ENCODE measurements around the gene SLC39A5.

The SLC39A5 gene

DNA sequence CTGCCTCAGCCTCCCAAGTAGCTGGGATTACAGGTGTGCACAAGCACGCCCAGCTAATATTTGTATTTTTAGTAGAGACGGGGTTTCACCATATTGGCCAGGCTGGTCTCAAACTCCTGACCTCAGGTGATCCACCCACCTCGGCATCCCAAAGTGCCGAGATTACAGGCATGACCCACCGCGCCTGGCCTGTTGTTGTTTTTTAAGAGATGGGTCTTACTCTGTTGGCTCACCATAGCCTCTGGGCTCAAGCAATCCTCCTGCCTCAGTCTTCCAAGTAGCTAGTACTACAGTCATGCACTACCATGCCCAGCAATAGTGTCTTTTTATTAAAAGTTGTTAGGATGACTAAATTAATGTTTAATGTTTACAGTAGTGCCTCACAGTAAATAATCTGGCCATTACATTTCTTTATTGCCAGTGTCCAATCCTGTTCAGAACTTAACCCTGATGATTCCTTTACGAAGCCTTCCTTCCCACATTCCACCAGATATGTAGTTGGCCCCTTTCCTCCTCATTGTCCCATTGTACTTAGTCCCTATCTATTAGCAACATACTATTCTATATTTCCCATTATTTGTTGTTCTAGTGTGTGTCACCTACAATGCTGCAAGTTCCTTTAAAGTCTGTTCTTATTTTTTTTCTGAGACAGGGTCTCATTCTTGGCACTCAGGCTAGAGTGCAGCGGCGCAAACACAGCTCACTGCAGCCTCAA lies 31.8 kb upstream of the SLC39A5 start:
- no peaks in the 10 kb centered on the region for H3K27me3 ChIP-seq (ENCODE audit: control insufficient read depth, insufficient read depth, low read length)
- no peak overlapping the region for H3K9ac ChIP-seq (ENCODE audit: low read depth, low read length)
- H3K4me1 ChIP-seq (ENCODE audit: control insufficient read depth, insufficient read depth, low read length): peaks cover 7% of the 10 kb centered on the region; the same call in 1 of the 2 replicates
- no peaks in the 10 kb centered on the region for H3K9me3 ChIP-seq (ENCODE audit: control insufficient read depth, insufficient read depth, low read length)
- H3K36me3 ChIP-seq (ENCODE audit: control insufficient read depth, insufficient read depth, low read length): no peaks in the 10 kb centered on the region
- H3K27ac ChIP-seq (ENCODE audit: low read depth, low read length): no peak overlapping the region
- no peak overlapping the region for H3K4me3 ChIP-seq (ENCODE audit: low read depth, low read length)

DNA sequence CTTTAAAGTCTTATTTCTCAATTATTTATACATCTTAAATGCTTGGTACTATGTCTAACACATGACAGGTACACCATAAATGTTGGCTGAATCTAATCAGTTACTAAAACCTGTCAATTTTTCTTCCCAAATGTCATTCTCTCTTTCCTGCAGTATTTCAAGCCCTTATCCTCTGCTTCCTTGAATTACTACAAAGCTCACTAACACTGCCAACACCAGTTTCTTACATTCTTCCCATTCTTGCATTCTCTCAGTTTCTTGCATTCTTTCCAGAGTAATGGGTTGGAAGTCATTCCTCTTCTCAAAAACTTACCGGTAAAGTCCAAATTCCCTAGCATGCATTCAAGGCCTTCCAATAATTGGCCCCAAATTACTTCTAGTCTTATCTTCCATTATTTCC lies 31.0 kb upstream of the SLC39A5 start:
- no peak overlapping the region for H3K9ac ChIP-seq (ENCODE audit: low read depth, low read length)
- no peaks in the 10 kb centered on the region for H3K9me3 ChIP-seq (ENCODE audit: control insufficient read depth, insufficient read depth, low read length)
- peaks cover 7% of the 10 kb centered on the region; the same call in 1 of the 2 replicates for H3K4me1 ChIP-seq (ENCODE audit: control insufficient read depth, insufficient read depth, low read length)
- H3K27ac ChIP-seq (ENCODE audit: low read depth, low read length): no peak overlapping the region
- H3K4me3 ChIP-seq (ENCODE audit: low read depth, low read length): no peak overlapping the region
- H3K27me3 ChIP-seq (ENCODE audit: control insufficient read depth, insufficient read depth, low read length): no peaks in the 10 kb centered on the region
- H3K36me3 ChIP-seq (ENCODE audit: control insufficient read depth, insufficient read depth, low read length): no peaks in the 10 kb centered on the region

DNA sequence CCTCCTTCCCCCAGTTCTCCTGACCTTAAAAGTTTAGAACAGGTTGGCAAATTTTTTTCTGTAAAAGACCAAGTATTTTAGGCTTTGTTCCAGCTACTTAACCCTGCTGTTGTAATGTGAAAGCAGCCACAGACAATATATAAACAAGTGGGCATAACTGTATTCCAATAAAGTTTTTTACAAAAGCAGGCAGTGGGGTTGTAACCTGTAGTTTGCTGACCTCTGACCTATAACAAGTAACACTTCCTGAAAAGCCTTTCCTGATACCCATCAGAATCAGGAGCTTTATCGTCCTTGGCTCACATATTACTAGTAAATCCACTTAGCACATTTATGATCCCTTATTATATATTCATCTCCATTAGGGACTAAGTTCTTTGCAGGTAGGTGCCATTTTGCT lies 27.5 kb upstream of the SLC39A5 start:
- Histone ChIP-seq H3K4me1 (ENCODE audit: control insufficient read depth, insufficient read depth, low read length) (peaks cover 7% of the 10 kb centered on the region; the same call in 1 of the 2 replicates), H3K4me3 (ENCODE audit: low read depth, low read length) (no peak overlapping the region), H3K9me3 (ENCODE audit: control insufficient read depth, insufficient read depth, low read length) (no peaks in the 10 kb centered on the region), H3K36me3 (ENCODE audit: control insufficient read depth, insufficient read depth, low read length) (peaks cover 32% of the 10 kb centered on the region), H3K27me3 (ENCODE audit: control insufficient read depth, insufficient read depth, low read length) (no peaks in the 10 kb centered on the region), H3K9ac (ENCODE audit: low read depth, low read length) (no peak overlapping the region), H3K27ac (ENCODE audit: low read depth, low read length) (no peak overlapping the region)

DNA sequence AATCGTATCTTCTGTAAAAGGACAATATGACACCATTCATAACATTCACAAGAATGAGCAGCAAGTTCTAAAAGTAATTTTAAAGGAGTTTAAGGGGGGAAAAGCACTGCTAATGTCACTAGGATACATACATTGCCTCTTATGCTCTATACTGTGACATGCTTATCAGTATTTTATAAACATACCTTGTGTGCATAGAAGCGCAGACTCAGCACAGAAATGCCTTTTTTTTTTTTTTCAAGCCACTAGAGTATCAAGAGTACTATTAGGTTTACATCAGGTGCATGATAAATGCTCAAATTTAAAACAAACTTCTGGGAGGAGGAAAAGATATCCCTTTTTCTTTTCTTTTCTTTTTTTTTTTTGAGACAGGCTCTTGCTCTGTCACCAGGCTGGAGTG lies 27.0 kb upstream of the SLC39A5 start:
- Histone ChIP-seq H3K9me3 (ENCODE audit: control insufficient read depth, insufficient read depth, low read length) (no peaks in the 10 kb centered on the region), H3K4me1 (ENCODE audit: control insufficient read depth, insufficient read depth, low read length) (peaks cover 7% of the 10 kb centered on the region; the same call in 1 of the 2 replicates), H3K27me3 (ENCODE audit: control insufficient read depth, insufficient read depth, low read length) (no peaks in the 10 kb centered on the region), H3K36me3 (ENCODE audit: control insufficient read depth, insufficient read depth, low read length) (peaks cover 36% of the 10 kb centered on the region), H3K9ac (ENCODE audit: low read depth, low read length) (no peak overlapping the region), H3K27ac (ENCODE audit: low read depth, low read length) (no peak overlapping the region), H3K4me3 (ENCODE audit: low read depth, low read length) (no peak overlapping the region)

DNA sequence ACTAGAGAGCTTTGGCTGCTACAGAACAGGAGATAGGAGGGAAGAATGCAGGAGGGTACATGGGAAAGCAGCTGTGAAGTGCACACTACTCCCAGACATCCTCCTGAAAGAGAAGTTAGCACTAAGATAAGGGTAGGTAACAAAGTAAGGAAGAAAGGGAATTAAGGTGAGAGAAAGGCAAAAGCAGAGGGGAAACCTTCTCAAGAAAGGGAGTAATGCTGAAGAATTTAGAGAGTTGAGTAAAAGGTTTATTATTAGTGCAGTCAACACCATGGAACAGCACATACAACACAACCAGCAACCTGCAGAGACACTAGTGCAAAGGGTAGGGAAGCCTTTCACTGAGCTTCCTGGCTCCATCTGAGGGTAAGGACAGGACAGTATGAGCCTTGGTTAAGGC lies 25.6 kb upstream of the SLC39A5 start:
- Histone ChIP-seq H3K9ac (ENCODE audit: low read depth, low read length) (no peak overlapping the region), H3K36me3 (ENCODE audit: control insufficient read depth, insufficient read depth, low read length) (peaks cover 46% of the 10 kb centered on the region), H3K27ac (ENCODE audit: low read depth, low read length) (no peak overlapping the region), H3K4me3 (ENCODE audit: low read depth, low read length) (no peak overlapping the region), H3K27me3 (ENCODE audit: control insufficient read depth, insufficient read depth, low read length) (no peaks in the 10 kb centered on the region), H3K4me1 (ENCODE audit: control insufficient read depth, insufficient read depth, low read length) (no peaks in the 10 kb centered on the region), H3K9me3 (ENCODE audit: control insufficient read depth, insufficient read depth, low read length) (no peaks in the 10 kb centered on the region)

DNA sequence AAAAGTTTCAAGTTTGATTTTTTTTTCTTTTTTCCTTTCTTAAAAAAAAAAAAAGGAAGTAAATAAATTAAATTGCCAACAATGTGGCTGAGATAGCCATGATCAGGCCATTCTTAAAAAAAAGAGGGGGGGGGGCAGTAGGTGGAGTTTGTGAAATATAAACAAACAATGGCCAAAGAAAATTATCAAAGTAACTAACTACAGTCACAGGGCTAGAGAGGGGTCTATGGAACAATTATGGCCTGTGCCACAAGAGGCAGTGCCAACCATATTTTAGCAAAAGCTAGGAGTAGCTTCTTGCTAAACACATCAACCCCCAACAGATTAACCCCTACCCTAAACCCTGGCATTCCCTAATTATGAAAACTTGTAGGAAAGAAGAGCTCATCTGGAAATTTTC lies 24.4 kb upstream of the SLC39A5 start:
- no peak overlapping the region for H3K9ac ChIP-seq (ENCODE audit: low read depth, low read length)
- no peaks in the 10 kb centered on the region for H3K27me3 ChIP-seq (ENCODE audit: control insufficient read depth, insufficient read depth, low read length)

DNA sequence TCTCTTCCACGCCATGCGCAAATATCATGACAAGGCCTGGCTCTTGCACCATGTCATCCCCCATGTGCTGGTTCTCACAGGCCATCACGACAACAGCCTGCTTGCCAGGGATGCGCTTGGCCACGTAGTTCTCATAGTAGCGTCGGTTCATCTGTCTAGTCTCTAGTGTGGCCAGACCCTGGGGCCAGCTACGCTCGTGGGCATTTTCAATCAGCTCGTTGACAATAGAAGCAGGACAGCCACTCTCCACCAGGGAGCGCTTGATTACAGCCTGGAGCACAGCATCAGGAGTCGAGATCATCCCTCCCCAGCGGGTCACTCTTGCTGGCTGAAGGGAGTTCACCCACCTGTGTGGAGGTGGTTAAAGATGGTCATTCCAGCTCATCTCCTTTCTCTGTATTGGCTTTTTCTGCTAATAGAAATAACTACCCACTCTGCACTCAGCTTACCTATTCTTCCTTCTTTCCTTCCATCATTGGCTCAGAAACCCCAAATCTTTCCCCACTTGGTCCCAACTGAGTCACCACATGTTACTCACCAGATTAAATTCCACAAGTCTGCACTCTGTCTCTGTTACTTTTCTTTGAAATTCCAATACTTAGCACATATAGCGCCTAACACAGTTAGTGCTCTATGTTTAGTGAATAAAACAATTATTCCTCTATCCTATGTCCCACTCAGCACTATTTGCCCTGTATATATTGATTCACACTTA lies 23.2 kb upstream of the SLC39A5 start:
- Histone ChIP-seq H3K9me3 (ENCODE audit: control insufficient read depth, insufficient read depth, low read length) (no peaks in the 10 kb centered on the region), H3K27me3 (ENCODE audit: control insufficient read depth, insufficient read depth, low read length) (no peaks in the 10 kb centered on the region), H3K4me1 (ENCODE audit: control insufficient read depth, insufficient read depth, low read length) (no peaks in the 10 kb centered on the region), H3K9ac (ENCODE audit: low read depth, low read length) (no peak overlapping the region), H3K27ac (ENCODE audit: low read depth, low read length) (no peak overlapping the region), H3K4me3 (ENCODE audit: low read depth, low read length) (no peak overlapping the region), H3K36me3 (ENCODE audit: control insufficient read depth, insufficient read depth, low read length) (peaks cover 66% of the 10 kb centered on the region)

More for the DNA sequence above, 24.4 kb upstream of the SLC39A5 start:
- no peak overlapping the region for H3K27ac ChIP-seq (ENCODE audit: low read depth, low read length)
- no peaks in the 10 kb centered on the region for H3K4me1 ChIP-seq (ENCODE audit: control insufficient read depth, insufficient read depth, low read length)
- H3K36me3 ChIP-seq (ENCODE audit: control insufficient read depth, insufficient read depth, low read length): peaks cover 55% of the 10 kb centered on the region
- H3K9me3 ChIP-seq (ENCODE audit: control insufficient read depth, insufficient read depth, low read length): no peaks in the 10 kb centered on the region
- H3K4me3 ChIP-seq (ENCODE audit: low read depth, low read length): no peak overlapping the region

DNA sequence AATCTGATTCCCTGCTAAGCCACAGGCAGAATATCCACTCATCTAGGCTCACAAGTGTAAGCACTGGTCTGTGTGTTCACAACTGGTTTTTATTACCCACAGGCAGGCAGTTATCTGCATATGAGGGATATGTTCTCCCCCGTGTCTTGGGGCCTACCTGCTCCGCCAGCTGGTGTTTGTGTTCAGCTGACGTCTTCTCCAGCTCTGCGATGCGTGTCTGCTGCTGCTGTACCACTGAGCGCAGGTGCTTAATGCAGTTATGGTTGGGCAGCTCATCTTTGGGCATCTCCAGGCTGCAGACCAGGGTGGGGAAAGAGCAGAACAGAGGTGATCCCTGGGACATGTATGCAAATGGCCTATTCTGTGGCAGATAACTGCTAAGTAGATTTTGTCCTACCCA lies 21.8 kb upstream of the SLC39A5 start:
- Histone ChIP-seq H3K36me3 (ENCODE audit: control insufficient read depth, insufficient read depth, low read length) (peaks cover 79% of the 10 kb centered on the region), H3K4me3 (ENCODE audit: low read depth, low read length) (no peak overlapping the region), H3K9ac (ENCODE audit: low read depth, low read length) (no peak overlapping the region), H3K4me1 (ENCODE audit: control insufficient read depth, insufficient read depth, low read length) (no peaks in the 10 kb centered on the region), H3K27me3 (ENCODE audit: control insufficient read depth, insufficient read depth, low read length) (no peaks in the 10 kb centered on the region), H3K27ac (ENCODE audit: low read depth, low read length) (no peak overlapping the region), H3K9me3 (ENCODE audit: control insufficient read depth, insufficient read depth, low read length) (no peaks in the 10 kb centered on the region)

DNA sequence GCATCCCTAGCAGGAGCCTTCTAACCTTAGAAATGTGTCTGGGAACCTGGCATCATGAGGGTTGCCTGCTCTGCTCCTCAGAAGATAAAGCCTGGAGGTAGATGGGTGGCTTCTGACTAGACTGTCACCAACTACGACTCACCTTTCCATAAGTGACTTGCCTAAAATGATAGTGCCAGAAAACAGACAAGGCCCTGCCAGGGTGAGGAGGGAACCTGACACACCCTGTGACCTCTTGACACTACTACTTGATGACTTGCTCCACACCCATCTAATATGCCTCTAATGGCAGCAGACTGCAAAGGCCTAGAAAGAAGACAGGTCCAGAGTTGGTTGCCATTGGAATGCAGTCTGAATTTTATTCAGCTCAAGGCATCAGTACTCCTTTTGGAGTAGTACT lies 17.5 kb upstream of the SLC39A5 start:
- no peak overlapping the region for H3K27ac ChIP-seq (ENCODE audit: low read depth, low read length)
- peaks cover 80% of the 10 kb centered on the region for H3K36me3 ChIP-seq (ENCODE audit: control insufficient read depth, insufficient read depth, low read length)
- no peak overlapping the region for H3K4me3 ChIP-seq (ENCODE audit: low read depth, low read length)
- H3K4me1 ChIP-seq (ENCODE audit: control insufficient read depth, insufficient read depth, low read length): no peaks in the 10 kb centered on the region
- no peaks in the 10 kb centered on the region for H3K9me3 ChIP-seq (ENCODE audit: control insufficient read depth, insufficient read depth, low read length)
- H3K9ac ChIP-seq (ENCODE audit: low read depth, low read length): no peak overlapping the region
- no peaks in the 10 kb centered on the region for H3K27me3 ChIP-seq (ENCODE audit: control insufficient read depth, insufficient read depth, low read length)

DNA sequence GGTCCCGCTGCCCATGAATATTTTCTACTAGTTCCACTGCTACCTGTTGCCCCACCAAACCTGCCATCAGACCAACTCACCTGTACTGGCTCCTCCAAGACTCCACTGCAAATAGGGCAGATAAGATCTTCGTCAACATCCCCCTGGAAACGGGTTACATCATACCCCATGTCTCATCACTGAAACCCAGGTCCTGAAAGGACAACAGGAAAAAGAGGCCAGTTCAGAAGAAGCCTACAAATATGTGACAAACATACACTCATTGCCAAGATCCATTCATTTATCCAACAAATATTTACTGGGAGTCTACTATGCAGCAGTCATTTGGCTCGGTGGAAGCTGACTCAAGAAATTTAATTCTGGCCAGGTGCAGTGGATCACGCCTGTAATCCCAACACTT lies 16.0 kb upstream of the SLC39A5 start:
- Histone ChIP-seq H3K4me3 (ENCODE audit: low read depth, low read length) (no peak overlapping the region), H3K27me3 (ENCODE audit: control insufficient read depth, insufficient read depth, low read length) (no peaks in the 10 kb centered on the region), H3K36me3 (ENCODE audit: control insufficient read depth, insufficient read depth, low read length) (peaks cover 74% of the 10 kb centered on the region), H3K4me1 (ENCODE audit: control insufficient read depth, insufficient read depth, low read length) (no peaks in the 10 kb centered on the region), H3K9ac (ENCODE audit: low read depth, low read length) (no peak overlapping the region), H3K9me3 (ENCODE audit: control insufficient read depth, insufficient read depth, low read length) (no peaks in the 10 kb centered on the region), H3K27ac (ENCODE audit: low read depth, low read length) (no peak overlapping the region)

DNA sequence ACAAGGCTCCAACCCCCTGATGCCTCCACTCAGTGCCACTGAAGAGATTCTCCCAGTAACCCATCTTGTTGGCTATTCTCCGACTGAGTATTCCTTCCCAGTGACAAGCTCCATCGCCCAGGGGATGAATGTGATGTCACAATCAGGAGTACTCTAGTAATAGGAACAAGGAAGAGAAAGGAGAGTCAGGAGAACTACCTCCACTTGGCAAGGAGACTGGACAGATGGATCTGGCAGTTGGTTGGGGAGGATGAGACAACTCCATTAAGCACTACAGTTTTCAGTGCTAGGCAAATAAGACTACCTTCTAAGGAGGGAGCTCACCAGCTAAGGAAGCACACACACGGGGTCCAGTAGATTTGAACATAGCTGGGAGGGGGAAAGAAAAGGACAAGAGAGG lies 13.4 kb upstream of the SLC39A5 start:
- H3K4me3 ChIP-seq (ENCODE audit: low read depth, low read length): no peak overlapping the region
- H3K9ac ChIP-seq (ENCODE audit: low read depth, low read length): no peak overlapping the region
- H3K27me3 ChIP-seq (ENCODE audit: control insufficient read depth, insufficient read depth, low read length): no peaks in the 10 kb centered on the region
- peaks cover 52% of the 10 kb centered on the region for H3K36me3 ChIP-seq (ENCODE audit: control insufficient read depth, insufficient read depth, low read length)
- no peaks in the 10 kb centered on the region for H3K9me3 ChIP-seq (ENCODE audit: control insufficient read depth, insufficient read depth, low read length)
- H3K27ac ChIP-seq (ENCODE audit: low read depth, low read length): no peak overlapping the region
- peaks cover 4% of the 10 kb centered on the region; the same call in 1 of the 2 replicates for H3K4me1 ChIP-seq (ENCODE audit: control insufficient read depth, insufficient read depth, low read length)

Measured in HUES48 (cell line).